Measurements from ENCODE around the gene SERGEF. TPM values are rescaled to one million over a fixed set of nuclear protein-coding genes. Genes with fewer than 3 reads are reported as not detected.

The SERGEF gene
- total and polyA plus RNA-seq, 8 donors: 9.3 to 158 (median 73.5) TPM; not detected in 1

- 53 to 57% (median 54%) methylated on average over 20 to 23 of the region's 23 CpGs for WGBS, 5 donors
- peaks cover 0 to 6% (median 0%) of the 10 kb centered on the region in 4 donors for H3K9me3 ChIP-seq
Observed at GRCh38 chr11:17760102-17761029, 252.5 kb downstream of the SERGEF start.

GRCh38 chr11:17755891-17756290 is 257.0 kb downstream of the SERGEF start:
- Histone ChIP-seq H3K36me3 (no peaks in the 10 kb centered on the region), H3K4me3 (no peak overlapping the region), H3K9me3 (peaks cover 0 to 6% (median 0%) of the 10 kb centered on the region in 4 donors), H3K4me1 (peaks cover 0 to 4% (median 0%) of the 10 kb centered on the region in 4 donors), H3K27me3 (peaks cover 0 to 8% (median 0%) of the 10 kb centered on the region in 3 donors), H3K27ac (no peak overlapping the region)
- intact Hi-C loops (cut with DNase I; ENCODE audit: low total_unique reads): no loop called here
- 67 to 87% (median 80%) methylated on average over 3 of the region's 3 CpGs for WGBS, 5 donors
- TF ChIP-seq POLR2A (IDR thresholded peaks at IDR 0.05) (no peak), POLR2AphosphoS5 (IDR thresholded peaks at IDR 0.05) (no peak), EP300 (IDR thresholded peaks at IDR 0.05) (no peak)
- DNase-seq: no peak

More at GRCh38 chr11:17760102-17761029, 252.5 kb downstream of the SERGEF start:
- Histone ChIP-seq H3K27ac (no peak overlapping the region), H3K36me3 (no peaks in the 10 kb centered on the region), H3K27me3 (peaks cover 0 to 7% (median 0%) of the 10 kb centered on the region in 3 donors), H3K4me3 (no peak overlapping the region), H3K4me1 (no peaks in the 10 kb centered on the region)
- TF ChIP-seq POLR2A (IDR thresholded peaks at IDR 0.05) (no peak), POLR2AphosphoS5 (IDR thresholded peaks at IDR 0.05) (no peak)
- TF ChIP-seq, protein P1, sequence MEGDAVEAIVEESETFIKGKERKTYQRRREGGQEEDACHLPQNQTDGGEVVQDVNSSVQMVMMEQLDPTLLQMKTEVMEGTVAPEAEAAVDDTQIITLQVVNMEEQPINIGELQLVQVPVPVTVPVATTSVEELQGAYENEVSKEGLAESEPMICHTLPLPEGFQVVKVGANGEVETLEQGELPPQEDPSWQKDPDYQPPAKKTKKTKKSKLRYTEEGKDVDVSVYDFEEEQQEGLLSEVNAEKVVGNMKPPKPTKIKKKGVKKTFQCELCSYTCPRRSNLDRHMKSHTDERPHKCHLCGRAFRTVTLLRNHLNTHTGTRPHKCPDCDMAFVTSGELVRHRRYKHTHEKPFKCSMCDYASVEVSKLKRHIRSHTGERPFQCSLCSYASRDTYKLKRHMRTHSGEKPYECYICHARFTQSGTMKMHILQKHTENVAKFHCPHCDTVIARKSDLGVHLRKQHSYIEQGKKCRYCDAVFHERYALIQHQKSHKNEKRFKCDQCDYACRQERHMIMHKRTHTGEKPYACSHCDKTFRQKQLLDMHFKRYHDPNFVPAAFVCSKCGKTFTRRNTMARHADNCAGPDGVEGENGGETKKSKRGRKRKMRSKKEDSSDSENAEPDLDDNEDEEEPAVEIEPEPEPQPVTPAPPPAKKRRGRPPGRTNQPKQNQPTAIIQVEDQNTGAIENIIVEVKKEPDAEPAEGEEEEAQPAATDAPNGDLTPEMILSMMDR (IDR thresholded peaks at IDR 0.05): peak in 4 of 7 experiments; percentile 40 to 62 (median 46)
- peak; percentile 61 to 75 for DNase-seq
- intact Hi-C loops (cut with DNase I; ENCODE audit: low total_unique reads): no loop called here

DNA sequence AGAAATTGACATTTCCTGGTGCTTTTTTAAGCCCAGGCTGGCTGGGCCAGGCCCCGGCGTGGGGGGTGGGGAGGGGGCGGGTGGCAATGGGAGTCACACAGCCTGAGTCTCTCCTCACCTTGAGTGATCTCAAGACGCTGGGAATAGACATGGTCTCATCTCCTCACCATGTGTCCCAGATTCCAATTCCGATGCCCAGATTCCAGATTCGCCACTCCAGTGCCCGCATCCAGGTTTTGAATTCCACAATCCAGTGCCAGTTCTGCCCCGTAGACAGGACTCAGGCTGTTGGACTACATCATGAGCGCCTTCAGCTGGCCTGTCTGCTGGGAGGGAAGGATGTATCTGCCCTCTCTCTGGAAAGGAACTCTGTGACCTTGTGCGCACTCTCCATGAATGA is 259.2 kb downstream of the SERGEF start:
- 81 to 90% (median 84%) methylated on average over 9 to 10 of the region's 10 CpGs for WGBS, 5 donors
- DNase-seq: no peak
- intact Hi-C loops (cut with DNase I; ENCODE audit: low total_unique reads): no loop called here
- no peak for TF ChIP-seq POLR2A (IDR thresholded peaks at IDR 0.05)
- no peak for TF ChIP-seq EP300 (IDR thresholded peaks at IDR 0.05)
- TF ChIP-seq, protein P1 (IDR thresholded peaks at IDR 0.05): no peak
- TF ChIP-seq POLR2AphosphoS5 (IDR thresholded peaks at IDR 0.05): no peak
- Histone ChIP-seq H3K27me3 (peaks cover 0 to 16% (median 0%) of the 10 kb centered on the region in 3 donors), H3K36me3 (no peaks in the 10 kb centered on the region), H3K27ac (no peak overlapping the region), H3K4me1 (peaks cover 0 to 4% (median 0%) of the 10 kb centered on the region in 4 donors), H3K4me3 (no peak overlapping the region), H3K9me3 (peaks cover 0 to 2% (median 0%) of the 10 kb centered on the region in 4 donors)

DNA sequence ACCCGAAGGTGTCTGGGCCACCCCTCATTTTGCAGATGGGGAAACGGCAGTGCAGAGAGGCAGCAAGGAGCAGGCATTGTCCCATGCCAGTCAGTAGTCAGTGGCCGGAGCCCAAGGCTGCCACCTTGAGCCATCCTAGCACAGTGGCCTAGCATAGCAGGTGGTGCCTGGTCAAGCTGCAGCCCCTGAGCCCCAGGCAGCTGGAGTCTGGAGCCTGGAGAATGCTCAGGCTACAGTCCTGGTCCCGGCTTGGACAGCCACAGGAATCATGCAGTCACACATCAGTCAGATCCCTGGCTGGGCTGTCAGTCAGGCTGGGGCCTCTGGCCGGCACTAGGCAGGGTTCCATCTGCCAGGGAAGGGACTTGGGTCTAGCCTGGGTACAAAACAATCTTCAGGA is 259.7 kb downstream of the SERGEF start:
- Histone ChIP-seq H3K4me1 (peaks cover 0 to 4% (median 0%) of the 10 kb centered on the region in 4 donors), H3K27me3 (peaks cover 0 to 21% (median 0%) of the 10 kb centered on the region in 3 donors), H3K4me3 (no peak overlapping the region), H3K9me3 (no peaks in the 10 kb centered on the region), H3K36me3 (no peaks in the 10 kb centered on the region), H3K27ac (no peak overlapping the region)
- intact Hi-C loops (cut with DNase I; ENCODE audit: low total_unique reads): no loop called here
- TF ChIP-seq POLR2AphosphoS5 (IDR thresholded peaks at IDR 0.05) (no peak), POLR2A (IDR thresholded peaks at IDR 0.05) (no peak), EP300 (IDR thresholded peaks at IDR 0.05) (no peak)
- TF ChIP-seq, protein P1 (IDR thresholded peaks at IDR 0.05): no peak
- no peak for DNase-seq
- WGBS, 5 donors: 69 to 84% (median 81%) methylated on average over 5 of the region's 5 CpGs
